Measurements from ENCODE around the gene MRPS27.
A peak's percentile ranks its signal among the peaks of the same experiment; 100 is the strongest.
"Not testable (repeated sequence)": the region's sequence is repeated elsewhere in the genome, so short reads cannot be mapped to it uniquely, and the experiment has no call there.

MRPS27 gene

GRCh38 chr5:72324189-72324825, 4.3 kb upstream of the MRPS27 start:
- no peak for DNase-seq

GRCh38 chr5:72319435-72319975, 535 bp downstream of the MRPS27 start:
- not testable (repeated sequence) for DNase-seq

- DNase-seq: no peak
Observed at GRCh38 chr5:72314571-72315172, 5.4 kb downstream of the MRPS27 start.

- DNase-seq: no peak
Observed at GRCh38 chr5:72313141-72313540, 6.9 kb downstream of the MRPS27 start.

GRCh38 chr5:72308853-72309191, 11.2 kb downstream of the MRPS27 start:
- no peak for DNase-seq

- peak; percentile 96 for DNase-seq
Observed at GRCh38 chr5:72307968-72308852, 11.8 kb downstream of the MRPS27 start.

GRCh38 chr5:72307573-72307967, 12.5 kb downstream of the MRPS27 start:
- no peak for DNase-seq

- DNase-seq: no peak
Observed at GRCh38 chr5:72305194-72306142, 14.6 kb downstream of the MRPS27 start.

GRCh38 chr5:72302171-72302570, 17.9 kb downstream of the MRPS27 start:
- DNase-seq: no peak

GRCh38 chr5:72301557-72301956, 18.5 kb downstream of the MRPS27 start:
- DNase-seq: no peak

GRCh38 chr5:72300590-72301339, 19.3 kb downstream of the MRPS27 start:
- no peak for DNase-seq

GRCh38 chr5:72298711-72299110, 21.3 kb downstream of the MRPS27 start:
- DNase-seq: no peak

GRCh38 chr5:72298136-72298535, 21.9 kb downstream of the MRPS27 start:
- DNase-seq: not testable (repeated sequence)

- DNase-seq: no peak
Observed at GRCh38 chr5:72296256-72296655, 23.8 kb downstream of the MRPS27 start.

GRCh38 chr5:72295539-72295938, 24.5 kb downstream of the MRPS27 start:
- DNase-seq: no peak

- no peak for DNase-seq
Observed at GRCh38 chr5:72294473-72294872, 25.6 kb downstream of the MRPS27 start.

GRCh38 chr5:72293495-72294055, 26.5 kb downstream of the MRPS27 start:
- DNase-seq: no peak

GRCh38 chr5:72292411-72292810, 27.6 kb downstream of the MRPS27 start:
- no peak for DNase-seq

- no peak for DNase-seq
Observed at GRCh38 chr5:72291601-72292000, 28.4 kb downstream of the MRPS27 start.

- DNase-seq: no peak
Observed at GRCh38 chr5:72290356-72291133, 29.5 kb downstream of the MRPS27 start.

GRCh38 chr5:72288924-72289323, 31.1 kb downstream of the MRPS27 start:
- DNase-seq: no peak
